ENCODE results near the gene RAPGEF2. TPM values are rescaled to one million over a fixed set of nuclear protein-coding genes. Genes with fewer than 3 reads are reported as not detected.
A peak's percentile ranks its signal among the peaks of the same experiment; 100 is the strongest.

RAPGEF2 gene
- total and polyA plus RNA-seq, 10 of the 15 experiments (the other 5 are each of a cell fraction or from before 2014, with no cell fraction given), result 0.31 to 24.0 (median 2.9) TPM

GRCh38 chr4:159204566-159204965 is 101.7 kb downstream of the RAPGEF2 start:
- Histone ChIP-seq H2AFZ (ENCODE audit: control insufficient read depth, low read depth, low read length) (no peak overlapping the region), H3K27me3 (replicated peaks in 1 of 2; ENCODE audit: control insufficient read depth in 2 of 2, insufficient read depth in 2 of 2, low read length in 1 of 2) (no peaks in the 10 kb centered on the region), H4K20me1 (ENCODE audit: control insufficient read depth, insufficient read depth) (no peaks in the 10 kb centered on the region), H3K4me1 (ENCODE audit: control insufficient read depth, insufficient read depth, low read length) (peaks cover 27% of the 10 kb centered on the region), H3K27ac (ENCODE audit: control insufficient read depth, insufficient read depth) (peak overlapping the region; percentile 26; the same call in 1 of the 2 replicates), H3K79me2 (ENCODE audit: control insufficient read depth, insufficient read depth, low read length) (peaks cover 14% of the 10 kb centered on the region), H3K36me3 (ENCODE audit: control insufficient read depth in 2 of 2, insufficient read depth in 2 of 2, low read length in 1 of 2) (no peaks in the 10 kb centered on the region), H3K4me2 (ENCODE audit: control insufficient read depth, insufficient read depth) (peak overlapping the region; percentile 8; the same call in 1 of the 2 replicates), H3K9me3 (replicated peaks; ENCODE audit: control insufficient read depth, insufficient read depth, low read length) (peaks cover 3% of the 10 kb centered on the region; the same call in 2 of the 3 replicates), H3K4me3 (no peak overlapping the region), H3K9ac (ENCODE audit: control insufficient read depth, insufficient read depth, low read length) (no peak overlapping the region)
- intact Hi-C loops (cut with micrococcal nuclease; ENCODE audit: unreplicated experiment), result loop anchor here (5.0 to 10.0 kb wide), 4 partner anchors 243 to 947 kb away; no protein-coding TSS in a partner anchor
- ChIA-PET POLR2A (no interaction called here), SMC1A (ENCODE audit: uncharacterized antibody, unreplicated experiment) (interaction anchor here (0.6 to 6.5 kb wide), 10 partner anchors 13 to 492 kb away, joined by 3 to 78 read pairs (median 4); no protein-coding TSS in a partner anchor), CTCF (interaction anchor here (1.1 to 8.3 kb wide), 5 partner anchors 31 to 494 kb away, joined by 3 to 153 read pairs (median 15); no protein-coding TSS in a partner anchor), RAD21 (ENCODE audit: unreplicated experiment) (interaction anchor here (2.0 to 3.1 kb wide), 2 partner anchors 344 to 347 kb away, joined by 7 to 25 read pairs; no protein-coding TSS in a partner anchor)
- TF ChIP-seq PRDM15 (CRISPR knock-in tag; IDR thresholded peaks at IDR 0.05) (no peak), IKZF2 (IDR thresholded peaks at IDR 0.05) (0 out of 4 replicates have a peak, but pooled peaks of 1 of the 2 experiments have one; percentile 31), RUNX3 (IDR thresholded peaks at IDR 0.05; ENCODE audit: low read length) (peak; percentile 49), TBL1XR1 (IDR thresholded peaks at IDR 0.05; ENCODE audit: low read depth, low read length) (no peak), CHD4 (IDR thresholded peaks at IDR 0.05) (no peak), ZBED1 (IDR thresholded peaks at IDR 0.05; ENCODE audit: borderline replicate concordance) (no peak), E4F1 (IDR thresholded peaks at IDR 0.05; ENCODE audit: borderline replicate concordance, partially characterized antibody) (no peak), ETV6 (conservative IDR thresholded peaks at IDR 0.05 in 1 of 2, IDR thresholded peaks at IDR 0.05 in 1 of 2; ENCODE audit: borderline replicate concordance in 1 of 2, low read depth in 1 of 2) (no peak)
- DNase-seq (ENCODE audit: low read depth, low spot score) (peak; percentile 45), ATAC-seq (peak; percentile 21; the same call in 2 of the 3 replicates), FAIRE-seq (no peak)
- WGBS (ENCODE audit: insufficient coverage, insufficient replicate concordance, low lambda C conversion rate, missing lambda C conversion rate), result under 1% methylated on average over 6 of the region's 6 CpGs
- in situ Hi-C loops (cut with MboI), result loop anchor here (5.0 to 25.0 kb wide), 4 partner anchors 240 to 942 kb away; no protein-coding TSS in a partner anchor
- no TSS peak for BruUV-seq (replicated peaks)
